ENCODE data around the gene TRAIP.

TRAIP gene

DNA sequence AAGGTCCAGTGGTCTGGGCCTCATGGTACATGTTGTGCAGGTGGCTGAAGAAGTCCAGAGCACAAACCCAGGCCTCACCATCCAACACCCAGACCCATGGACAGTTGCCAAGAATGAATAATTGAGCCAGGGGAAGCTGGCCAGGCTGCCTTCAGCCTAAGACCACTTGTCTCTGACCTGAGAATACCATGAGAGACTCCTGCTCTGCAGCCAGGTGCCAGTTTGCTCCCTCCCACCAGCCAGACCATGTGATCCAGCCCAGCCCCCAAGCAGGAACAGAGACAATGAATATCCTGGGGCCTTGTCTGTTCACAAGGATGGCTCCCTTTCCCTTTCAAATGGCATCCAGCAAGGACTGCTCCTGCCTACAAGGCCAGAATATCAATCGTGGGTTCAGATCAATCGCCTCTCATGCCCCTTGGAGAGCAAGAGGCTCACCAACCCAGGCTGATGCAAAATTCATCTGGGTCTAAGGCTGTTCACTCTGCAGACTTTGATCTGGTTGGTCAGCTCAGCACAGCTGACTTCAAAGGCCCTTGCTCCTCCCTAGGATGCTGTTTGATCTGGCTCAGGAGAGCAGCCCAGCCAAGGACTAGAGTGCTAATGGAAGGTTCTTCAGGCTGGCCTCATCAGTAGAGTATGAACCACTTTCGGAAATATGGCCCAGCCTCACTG, 13.4 kb downstream of the TRAIP start:
- Histone ChIP-seq H3K36me3 (ENCODE audit: control insufficient read depth, insufficient read depth, low read length) (no peaks in the 10 kb centered on the region), H3K79me2 (no peaks in the 10 kb centered on the region), H3K9me3 (ENCODE audit: control insufficient read depth, low read length) (no peaks in the 10 kb centered on the region), H3K27me3 (ENCODE audit: control insufficient read depth, insufficient read depth, low read length) (no peaks in the 10 kb centered on the region), H3K27ac (no peak overlapping the region), H2AFZ (no peak overlapping the region), H3K9ac (no peak overlapping the region), H3K4me3 (ENCODE audit: low read depth, low read length) (no peak overlapping the region), H3K4me2 (ENCODE audit: low read length) (no peak overlapping the region), H3K4me1 (no peaks in the 10 kb centered on the region)
- no peak for TF ChIP-seq CTCF (IDR thresholded peaks at IDR 0.05)

- no peaks in the 10 kb centered on the region for H3K4me1 ChIP-seq
- no peaks in the 10 kb centered on the region for H3K9me3 ChIP-seq (ENCODE audit: control insufficient read depth, low read length)
- no peaks in the 10 kb centered on the region for H3K27me3 ChIP-seq (ENCODE audit: control insufficient read depth, insufficient read depth, low read length)
- no peak overlapping the region for H3K9ac ChIP-seq
- no peak overlapping the region for H3K27ac ChIP-seq
- TF ChIP-seq CTCF (IDR thresholded peaks at IDR 0.05): no peak
- H3K79me2 ChIP-seq: no peaks in the 10 kb centered on the region
- no peak overlapping the region for H3K4me3 ChIP-seq (ENCODE audit: low read depth, low read length)
- H3K4me2 ChIP-seq (ENCODE audit: low read length): no peak overlapping the region
- H3K36me3 ChIP-seq (ENCODE audit: control insufficient read depth, insufficient read depth, low read length): no peaks in the 10 kb centered on the region
- no peak overlapping the region for H2AFZ ChIP-seq
Observed at GRCh38 chr3:49841806-49842205, 14.6 kb downstream of the TRAIP start.

DNA sequence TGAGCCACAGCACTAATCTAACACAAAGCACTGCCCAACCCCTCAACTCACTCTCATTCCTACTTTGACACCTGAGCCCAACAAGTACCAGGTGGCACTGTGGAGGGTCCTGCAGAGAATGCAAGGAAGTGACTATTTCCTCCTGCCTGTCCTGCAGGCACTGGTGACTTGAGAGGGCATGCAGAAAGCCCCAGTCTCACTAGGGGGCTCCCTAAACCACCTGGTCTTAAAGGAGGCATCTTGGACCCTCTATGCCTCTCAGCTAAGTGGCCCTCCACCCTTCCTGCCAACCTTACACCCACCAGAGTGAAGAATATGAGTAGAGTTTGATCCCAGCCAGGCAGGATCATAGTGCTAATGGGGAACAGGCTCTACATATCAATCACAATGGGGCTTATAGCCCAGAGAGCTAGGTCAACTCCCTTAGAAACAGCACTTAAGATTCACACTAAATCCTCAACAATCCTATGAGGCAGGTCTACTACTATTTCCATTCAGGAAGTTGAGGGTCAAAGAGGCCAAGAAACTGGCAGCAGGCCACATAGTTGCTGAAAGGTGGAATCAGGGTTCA, 15.2 kb downstream of the TRAIP start:
- Histone ChIP-seq H3K4me3 (ENCODE audit: low read depth, low read length) (no peak overlapping the region), H3K79me2 (no peaks in the 10 kb centered on the region), H3K27me3 (ENCODE audit: control insufficient read depth, insufficient read depth, low read length) (no peaks in the 10 kb centered on the region), H3K9ac (no peak overlapping the region), H2AFZ (no peak overlapping the region), H3K36me3 (ENCODE audit: control insufficient read depth, insufficient read depth, low read length) (no peaks in the 10 kb centered on the region), H3K4me1 (no peaks in the 10 kb centered on the region), H3K9me3 (ENCODE audit: control insufficient read depth, low read length) (no peaks in the 10 kb centered on the region), H3K27ac (no peak overlapping the region), H3K4me2 (ENCODE audit: low read length) (no peak overlapping the region)
- no peak for TF ChIP-seq CTCF (IDR thresholded peaks at IDR 0.05)

- H3K9ac ChIP-seq: no peak overlapping the region
- no peak overlapping the region for H3K27ac ChIP-seq
Observed at GRCh38 chr3:49840388-49840787, 16.0 kb downstream of the TRAIP start.

More at GRCh38 chr3:49840388-49840787, 16.0 kb downstream of the TRAIP start:
- Histone ChIP-seq H3K27me3 (ENCODE audit: control insufficient read depth, insufficient read depth, low read length) (no peaks in the 10 kb centered on the region), H3K4me3 (ENCODE audit: low read depth, low read length) (no peak overlapping the region), H3K9me3 (ENCODE audit: control insufficient read depth, low read length) (no peaks in the 10 kb centered on the region), H3K4me1 (no peaks in the 10 kb centered on the region), H3K36me3 (ENCODE audit: control insufficient read depth, insufficient read depth, low read length) (no peaks in the 10 kb centered on the region), H3K79me2 (no peaks in the 10 kb centered on the region), H2AFZ (no peak overlapping the region), H3K4me2 (ENCODE audit: low read length) (no peak overlapping the region)
- no peak for TF ChIP-seq CTCF (IDR thresholded peaks at IDR 0.05)

Measured in parathyroid adenoma (tissue), 2 donors.